ENCODE measurements around the gene CMTM5. TPM values are rescaled to one million over a fixed set of nuclear protein-coding genes. Genes with fewer than 3 reads are reported as not detected.

CMTM5 gene
- total RNA-seq, 1 donor from 2014 or later = not detected

DNA sequence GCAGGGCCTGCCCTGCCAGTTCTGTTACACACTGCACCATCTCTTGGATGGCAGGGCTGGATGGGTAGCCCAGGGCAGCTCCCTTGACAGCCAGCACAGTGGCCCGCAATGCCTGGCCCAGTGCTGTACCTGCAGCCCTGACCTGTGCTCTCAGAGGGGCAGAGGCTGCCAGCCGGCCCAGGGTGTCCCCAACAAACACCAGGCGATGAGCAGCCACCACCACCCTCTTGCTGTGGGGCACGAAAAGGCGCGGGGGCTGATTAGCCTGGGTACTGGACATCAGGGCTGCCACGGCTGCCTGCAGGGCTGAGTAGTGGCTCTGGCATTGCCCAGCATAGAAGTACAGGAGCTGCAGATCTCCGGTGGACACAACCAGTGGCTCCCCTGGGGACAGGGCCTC is 19.6 kb upstream of the CMTM5 start:
- no peak for DNase-seq (ENCODE audit: extremely low read depth, low read depth, low spot score)

DNA sequence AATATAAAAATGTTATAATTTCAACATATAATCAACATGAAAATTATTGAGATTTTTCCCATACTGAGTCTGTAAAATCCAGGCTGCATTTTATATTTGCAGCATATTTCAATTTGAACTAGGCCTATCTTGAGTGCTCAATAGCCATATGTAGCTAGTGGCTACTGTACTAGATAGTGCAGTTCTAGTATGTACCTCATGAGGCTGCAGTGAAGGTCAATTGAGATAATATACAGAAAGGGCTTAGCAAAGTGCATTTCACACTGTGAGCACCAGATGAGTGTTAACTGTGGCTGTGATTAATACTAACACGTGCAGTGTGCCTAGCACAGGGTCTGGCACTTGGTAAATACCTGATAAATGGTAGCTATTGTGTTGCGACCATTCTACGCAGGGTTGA is 18.8 kb upstream of the CMTM5 start:
- no peak for DNase-seq (ENCODE audit: extremely low read depth, low read depth, low spot score)

DNA sequence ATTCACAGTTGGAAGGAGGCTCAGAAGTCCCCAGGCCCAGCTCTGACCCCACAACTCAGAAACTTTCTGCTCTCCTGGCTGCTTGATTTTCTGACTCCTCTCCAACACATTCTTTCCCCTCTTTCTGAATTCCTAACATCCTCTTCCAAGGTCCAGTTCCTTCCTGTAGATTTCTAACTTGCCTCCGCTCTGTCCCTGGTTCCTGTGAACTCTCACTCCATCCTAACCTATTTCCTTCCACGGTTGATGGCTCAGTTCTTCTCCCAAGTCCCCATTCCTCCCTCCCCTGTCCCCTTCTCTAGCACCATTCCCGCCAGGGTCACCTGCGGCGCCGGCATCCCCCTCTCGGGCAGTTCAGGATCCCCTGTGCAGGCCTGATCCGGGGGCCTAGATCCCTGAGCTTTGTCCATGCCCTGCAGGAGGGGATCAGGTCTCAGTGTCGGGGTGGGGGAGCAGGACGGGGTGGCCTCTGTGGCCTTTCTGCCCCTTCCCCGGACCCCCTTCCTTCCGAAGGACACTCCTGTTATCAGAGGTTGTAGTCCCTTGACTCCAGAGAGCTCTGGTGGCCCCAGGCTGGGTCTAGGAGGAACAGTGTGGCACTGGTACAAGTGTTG is 18.2 kb upstream of the CMTM5 start:
- no peak for DNase-seq (ENCODE audit: extremely low read depth, low read depth, low spot score)

DNA sequence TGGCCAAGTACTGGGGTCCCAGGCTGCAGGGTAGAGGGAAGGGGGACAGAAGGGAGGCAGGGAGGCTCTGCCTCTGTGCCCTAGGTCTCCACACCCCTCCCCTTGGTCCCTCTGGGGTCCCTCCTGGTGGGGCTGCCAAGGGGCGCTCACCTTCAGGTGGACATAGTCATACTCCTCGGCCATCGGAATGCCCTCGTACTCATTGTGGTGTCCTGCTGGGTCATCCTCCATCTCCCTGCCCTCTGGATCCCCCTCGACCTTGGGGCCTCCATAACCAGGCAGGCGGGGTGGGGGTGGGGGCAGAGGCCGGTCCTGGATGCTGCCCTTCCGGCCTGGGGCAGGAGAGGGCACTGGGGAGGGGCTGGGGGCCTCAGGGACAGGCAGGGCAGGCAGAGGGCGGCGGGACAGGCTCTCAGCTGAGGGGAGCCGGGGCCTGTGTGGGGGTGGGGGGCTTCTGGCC is 17.6 kb upstream of the CMTM5 start:
- DNase-seq (ENCODE audit: extremely low read depth, low read depth, low spot score) = no peak

DNA sequence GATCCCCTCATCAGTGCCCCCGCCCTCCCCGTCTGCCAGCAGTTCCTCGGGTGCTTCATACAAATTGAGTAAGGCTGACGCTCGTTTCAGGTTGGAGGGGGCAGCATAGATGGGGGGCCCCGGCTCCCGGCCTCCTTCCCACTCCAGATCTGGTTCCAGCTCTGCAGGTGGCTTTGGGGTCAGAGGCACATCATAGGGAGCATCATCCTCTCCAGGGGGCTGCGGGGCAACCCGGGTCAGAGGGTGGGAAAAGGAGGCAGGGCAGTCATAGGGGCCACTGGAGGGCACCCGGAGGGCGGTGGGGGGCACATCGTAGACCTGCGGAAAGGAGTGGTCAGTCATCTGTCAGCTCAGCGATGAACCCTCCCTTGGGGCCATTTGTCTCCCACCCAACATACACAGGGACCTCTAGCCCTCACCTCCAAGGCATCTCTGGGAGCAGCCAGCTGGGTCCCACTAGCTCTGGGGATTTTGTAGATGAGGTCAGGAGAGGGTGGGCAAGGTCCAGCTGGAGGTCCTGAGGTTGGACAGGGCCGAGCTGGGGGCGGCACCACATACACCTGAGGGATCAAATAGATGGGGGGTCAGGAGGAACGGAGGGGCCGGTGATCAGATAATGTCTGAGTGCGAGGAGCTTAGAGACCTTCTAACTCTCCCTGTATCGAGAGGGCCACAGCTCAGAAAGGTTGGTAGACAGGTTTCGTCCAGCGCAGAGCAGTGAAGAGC is 17.0 kb upstream of the CMTM5 start:
- no peak for DNase-seq (ENCODE audit: extremely low read depth, low read depth, low spot score)

DNA sequence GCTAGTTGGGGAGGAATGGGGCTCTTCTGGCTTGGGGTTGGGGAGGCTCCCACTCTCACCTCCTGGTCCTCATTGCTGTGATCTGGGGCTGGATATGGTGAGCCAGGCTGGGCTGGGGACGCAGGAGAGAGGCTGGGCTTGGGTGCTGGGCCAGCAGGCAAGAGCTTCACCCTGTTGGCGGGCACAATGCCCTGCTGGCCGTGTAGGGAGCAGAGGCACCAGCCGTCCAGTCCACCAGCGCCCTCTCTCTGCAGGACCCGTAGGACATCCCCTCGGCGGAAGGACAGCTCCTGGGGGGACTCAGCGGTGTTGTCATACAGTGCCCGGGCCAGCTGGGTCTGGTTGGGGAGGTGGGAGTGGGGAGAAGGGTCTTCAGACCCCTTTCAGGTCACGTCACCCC is 16.4 kb upstream of the CMTM5 start:
- no peak for DNase-seq (ENCODE audit: extremely low read depth, low read depth, low spot score)

DNA sequence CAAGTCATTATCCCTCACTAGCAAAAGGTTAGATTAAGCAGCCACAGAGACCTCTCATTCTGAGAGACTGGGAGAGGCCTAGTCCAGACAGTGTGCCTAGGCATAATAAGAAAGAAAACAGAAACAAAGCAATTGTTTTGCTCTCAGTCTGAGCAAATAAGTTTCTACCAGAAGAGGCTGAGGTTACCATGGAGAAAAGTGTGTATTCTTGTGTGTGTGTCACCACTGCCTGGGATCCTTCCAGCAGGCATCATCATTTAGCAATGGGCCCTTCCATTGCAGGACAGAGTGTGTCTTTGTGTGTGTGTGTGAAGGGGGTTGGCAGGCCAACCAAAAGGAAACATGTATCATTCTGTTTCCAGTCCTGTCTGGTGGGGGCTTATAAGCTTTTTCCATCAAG is 15.5 kb upstream of the CMTM5 start:
- no peak for DNase-seq (ENCODE audit: extremely low read depth, low read depth, low spot score)

DNA sequence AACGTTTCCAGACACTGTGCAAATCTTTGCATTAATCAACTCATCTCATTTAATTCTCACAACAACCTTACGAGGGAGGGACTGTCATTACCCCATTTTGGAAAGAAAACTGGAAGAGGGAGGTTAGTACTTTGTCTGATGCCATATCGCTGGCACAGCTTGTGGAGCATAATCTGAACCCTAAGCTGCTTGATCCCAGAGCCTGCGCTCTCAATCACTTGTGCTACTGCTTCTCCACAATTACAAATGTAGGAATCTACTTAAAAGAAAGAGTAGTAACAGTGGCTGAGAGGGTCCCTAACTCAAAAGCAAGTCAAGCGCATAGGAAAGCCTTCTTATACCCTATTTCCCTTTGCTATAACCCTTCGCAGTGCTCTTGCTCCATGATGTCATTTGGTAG is 15.1 kb upstream of the CMTM5 start:
- DNase-seq (ENCODE audit: extremely low read depth, low read depth, low spot score) = no peak

DNA sequence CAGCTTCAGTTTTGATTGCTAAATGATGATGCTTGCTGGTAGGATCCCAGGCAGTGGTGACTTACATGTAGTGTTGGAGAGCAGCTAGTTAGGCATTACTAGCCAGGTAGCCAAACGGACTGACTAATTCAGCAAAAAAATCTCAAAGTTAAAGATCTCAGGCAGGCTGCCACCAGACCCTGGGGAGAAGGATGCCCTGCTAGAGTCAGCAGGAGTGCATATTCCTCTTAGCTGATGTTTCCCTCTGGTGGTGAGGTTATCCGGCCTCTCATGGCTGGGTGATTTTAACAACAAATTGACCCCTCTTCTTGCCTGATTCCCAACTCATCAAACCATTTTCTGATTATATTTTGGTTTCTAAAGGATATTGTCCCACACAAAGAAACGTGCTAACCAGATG is 14.6 kb upstream of the CMTM5 start:
- DNase-seq (ENCODE audit: extremely low read depth, low read depth, low spot score) = no peak

DNA sequence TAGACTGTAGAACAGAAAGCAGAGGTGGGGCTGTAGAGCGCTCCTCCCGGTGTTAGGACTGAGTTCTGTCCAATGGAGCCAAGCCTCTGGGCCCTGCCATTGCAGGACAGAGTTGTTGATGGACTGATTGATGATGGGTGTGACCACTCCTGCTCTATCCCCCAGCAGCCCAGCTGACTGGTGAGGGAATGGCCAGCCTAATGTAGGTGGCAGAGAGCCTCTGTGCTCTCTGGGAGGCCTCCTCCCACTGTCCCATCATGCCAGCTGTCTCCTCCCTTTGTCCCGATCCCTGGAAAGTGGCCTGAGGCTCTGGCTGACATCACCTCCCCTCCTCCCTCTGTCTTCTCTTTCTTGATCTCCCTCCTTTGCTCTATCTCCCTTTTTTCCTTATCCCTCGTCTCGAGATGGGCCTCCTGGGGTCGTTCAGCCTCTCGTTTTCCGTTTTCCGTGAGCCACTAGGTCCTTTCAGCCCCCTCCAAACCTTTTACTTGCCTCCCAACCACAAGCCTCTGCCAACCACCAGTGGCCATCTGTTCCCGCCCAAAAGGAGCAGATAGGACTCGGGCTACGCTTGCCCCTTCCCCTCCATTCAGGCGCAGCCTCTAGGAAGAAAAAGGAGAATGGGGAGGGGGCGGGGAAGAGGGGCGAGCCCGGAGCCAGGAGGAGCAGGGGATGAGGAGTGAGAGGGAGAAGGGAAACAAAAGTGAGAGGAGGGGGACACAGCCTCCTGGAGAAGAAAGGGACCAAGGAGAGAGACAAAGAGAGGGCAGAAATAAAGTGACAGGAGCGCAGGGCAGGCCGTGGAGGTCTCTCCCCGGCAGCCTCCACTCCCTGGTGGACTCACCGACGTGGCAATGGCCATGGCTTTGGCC is 12.4 kb upstream of the CMTM5 start:
- DNase-seq (ENCODE audit: extremely low read depth, low read depth, low spot score) = no peak

DNA sequence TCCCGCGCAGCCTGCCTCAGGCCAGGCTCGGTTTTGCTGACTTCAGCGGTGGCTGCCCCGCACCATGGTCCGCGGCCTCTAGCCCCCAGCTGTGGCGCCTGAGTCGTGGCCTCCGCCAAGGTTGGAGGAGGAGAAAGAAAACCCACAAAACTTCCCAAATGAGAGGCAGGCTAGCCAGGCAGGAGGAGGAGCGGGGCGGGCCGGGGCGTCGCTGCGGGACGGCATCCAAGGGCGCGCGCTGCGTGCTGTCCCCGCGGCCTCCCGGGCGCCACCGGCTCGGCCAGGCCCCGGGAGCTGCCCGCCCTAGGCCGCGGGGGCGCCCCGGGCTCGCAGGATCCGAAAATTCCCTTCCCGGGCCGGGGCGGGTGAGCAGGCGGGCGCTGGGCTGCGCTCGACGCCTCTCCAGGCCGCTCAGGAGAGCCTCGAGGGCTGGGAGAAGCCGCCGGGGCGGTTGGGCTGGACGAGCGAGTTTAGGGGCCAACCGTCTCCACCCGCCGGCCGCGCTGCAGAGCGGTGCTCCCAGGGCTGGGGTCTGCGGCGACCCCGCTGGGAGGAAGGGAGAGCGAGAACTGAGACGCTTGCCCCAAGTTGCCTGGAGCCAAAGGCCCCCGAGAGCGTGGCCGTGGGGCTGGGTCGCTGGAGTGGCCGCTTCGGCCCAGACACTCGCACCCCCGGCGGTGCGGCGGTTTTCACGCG is 11.7 kb upstream of the CMTM5 start, which contains the start of gene EFS:
Gene EFS, minus strand, starts transcription at position 137 of the 696 bp plus-strand sequence. CDS start 147 bp downstream, outside the sequence.
- DNase-seq (ENCODE audit: extremely low read depth, low read depth, low spot score) = no peak

DNA sequence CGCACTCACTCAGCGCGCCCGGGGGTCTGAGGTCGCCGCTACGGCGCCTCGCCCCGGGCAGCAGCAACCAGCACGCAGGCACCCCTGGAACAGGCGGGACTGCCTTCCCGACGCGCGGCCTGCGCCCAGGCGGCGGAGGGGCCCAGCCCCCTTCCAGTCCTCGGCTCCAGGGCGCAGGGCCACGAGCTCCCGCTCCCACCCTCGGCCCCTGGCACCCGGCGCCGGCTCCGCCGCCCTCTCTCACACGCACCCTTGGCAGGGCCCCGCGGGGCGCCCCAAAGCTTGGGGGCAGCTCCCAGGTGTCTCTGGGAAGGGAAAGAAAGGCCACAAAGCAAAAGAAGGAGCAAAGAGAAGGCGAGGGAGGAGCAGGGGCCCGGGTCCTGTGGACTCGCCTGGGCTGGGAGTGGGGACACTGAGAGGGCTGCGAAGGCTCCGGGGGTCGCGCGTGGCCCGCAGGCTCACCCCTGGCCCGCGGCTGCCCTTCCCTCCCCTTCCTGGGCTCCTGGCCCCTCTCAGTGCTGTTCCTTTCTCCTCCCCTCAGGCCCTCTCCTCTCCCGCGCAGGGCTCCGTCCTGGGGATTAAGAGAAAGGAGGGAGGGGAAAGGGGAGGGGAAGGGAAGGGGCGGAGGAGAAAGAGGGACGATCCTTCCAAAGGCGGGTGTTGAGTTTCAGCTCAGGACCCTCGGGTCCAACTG is 11.0 kb upstream of the CMTM5 start:
- DNase-seq (ENCODE audit: extremely low read depth, low read depth, low spot score) = no peak

DNA sequence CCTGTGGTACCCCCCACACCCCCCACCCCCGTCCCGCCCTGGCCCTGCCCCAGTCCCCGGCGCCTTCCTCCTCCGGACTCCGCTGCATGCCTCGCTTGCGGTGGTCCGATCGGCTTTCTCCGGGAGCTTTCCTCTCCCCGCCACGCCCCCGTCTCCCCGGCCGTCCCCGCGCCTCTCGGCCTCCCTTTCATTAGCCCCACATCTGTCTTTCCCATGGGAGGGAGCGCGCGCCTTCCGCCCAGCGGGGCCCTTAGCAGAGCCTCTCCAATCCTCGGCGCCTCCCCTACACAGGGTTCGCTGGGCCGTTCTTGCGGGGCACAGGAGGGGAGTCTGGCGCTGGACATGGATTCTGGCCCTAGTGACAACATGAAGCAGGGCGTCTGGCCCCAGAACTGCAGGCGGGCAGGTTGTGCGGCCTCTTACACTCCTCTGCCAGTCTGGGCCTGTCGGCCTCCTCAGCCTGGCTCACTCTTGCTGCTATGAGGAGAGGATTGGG is 10.4 kb upstream of the CMTM5 start:
- DNase-seq (ENCODE audit: extremely low read depth, low read depth, low spot score) = no peak

DNA sequence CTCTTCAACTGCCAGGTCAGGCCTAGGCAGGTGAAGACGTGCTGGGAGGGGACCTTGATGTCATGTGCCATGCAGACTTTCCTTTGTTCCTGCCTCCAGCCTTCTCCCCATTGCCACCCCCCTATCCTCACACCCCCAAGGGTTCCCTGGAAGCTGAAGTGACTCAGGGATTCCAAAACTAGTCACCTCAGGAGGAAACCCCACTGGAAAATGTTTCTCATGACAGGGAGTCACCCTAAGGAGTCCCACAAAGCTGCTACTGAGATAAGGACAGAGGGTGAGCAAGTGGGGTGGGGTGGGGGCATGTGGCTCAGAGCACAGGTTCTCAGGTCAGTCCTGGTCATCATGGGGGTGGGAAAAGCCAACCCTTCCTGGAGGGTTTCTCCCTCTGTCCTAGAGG is 6.6 kb upstream of the CMTM5 start:
- DNase-seq (ENCODE audit: extremely low read depth, low read depth, low spot score) = no peak

DNA sequence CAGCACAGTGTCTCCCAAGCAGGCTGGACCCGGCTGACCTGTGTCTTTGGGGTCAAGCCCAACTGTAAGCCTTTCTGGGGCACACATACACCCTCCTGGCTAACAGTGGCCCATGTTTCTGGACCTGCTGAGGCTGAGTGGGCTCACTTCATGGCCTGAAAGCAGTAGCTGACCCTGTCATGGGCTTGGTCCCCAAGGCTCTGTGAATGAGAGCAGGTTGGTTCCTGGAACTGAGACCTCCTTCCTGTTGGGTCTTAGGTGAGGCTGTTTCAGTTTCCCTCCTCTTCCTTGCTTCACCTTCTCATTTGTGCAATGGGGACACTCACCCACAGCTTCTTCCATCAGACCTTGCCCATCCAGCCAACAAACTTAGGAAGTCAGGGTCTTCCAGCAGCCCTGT is 5.0 kb upstream of the CMTM5 start:
- no peak for DNase-seq (ENCODE audit: extremely low read depth, low read depth, low spot score)

DNA sequence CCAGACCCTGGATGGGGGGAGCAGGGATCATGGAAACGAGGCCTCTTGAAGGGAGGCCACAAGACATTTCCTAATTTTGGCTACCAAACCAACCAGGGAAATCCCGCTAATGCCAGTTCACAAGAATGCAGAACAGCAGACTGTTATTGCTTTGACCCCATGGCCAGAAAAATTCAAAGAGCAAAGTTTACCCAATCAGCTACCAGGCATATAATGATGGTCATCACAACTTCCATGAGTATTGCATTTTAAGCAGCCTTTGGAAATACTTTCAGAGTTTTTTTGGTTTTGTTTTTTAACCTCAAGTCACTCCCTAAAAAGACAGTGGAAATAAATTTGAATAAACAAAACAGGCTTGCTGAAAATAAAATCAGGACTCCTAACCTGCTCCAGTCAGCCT is 4.3 kb upstream of the CMTM5 start, which contains the start of gene IL25:
Gene IL25, plus strand, starts transcription at position 301 of the 400 bp plus-strand sequence.
- DNase-seq (ENCODE audit: extremely low read depth, low read depth, low spot score) = no peak

DNA sequence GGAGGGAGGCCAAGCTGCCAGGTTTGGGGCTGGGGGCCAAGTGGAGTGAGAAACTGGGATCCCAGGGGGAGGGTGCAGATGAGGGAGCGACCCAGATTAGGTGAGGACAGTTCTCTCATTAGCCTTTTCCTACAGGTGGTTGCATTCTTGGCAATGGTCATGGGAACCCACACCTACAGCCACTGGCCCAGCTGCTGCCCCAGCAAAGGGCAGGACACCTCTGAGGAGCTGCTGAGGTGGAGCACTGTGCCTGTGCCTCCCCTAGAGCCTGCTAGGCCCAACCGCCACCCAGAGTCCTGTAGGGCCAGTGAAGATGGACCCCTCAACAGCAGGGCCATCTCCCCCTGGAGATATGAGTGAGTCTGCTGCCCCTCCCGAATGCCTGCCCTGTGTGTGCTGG is 3.8 kb upstream of the CMTM5 start:
- DNase-seq (ENCODE audit: extremely low read depth, low read depth, low spot score) = no peak

DNA sequence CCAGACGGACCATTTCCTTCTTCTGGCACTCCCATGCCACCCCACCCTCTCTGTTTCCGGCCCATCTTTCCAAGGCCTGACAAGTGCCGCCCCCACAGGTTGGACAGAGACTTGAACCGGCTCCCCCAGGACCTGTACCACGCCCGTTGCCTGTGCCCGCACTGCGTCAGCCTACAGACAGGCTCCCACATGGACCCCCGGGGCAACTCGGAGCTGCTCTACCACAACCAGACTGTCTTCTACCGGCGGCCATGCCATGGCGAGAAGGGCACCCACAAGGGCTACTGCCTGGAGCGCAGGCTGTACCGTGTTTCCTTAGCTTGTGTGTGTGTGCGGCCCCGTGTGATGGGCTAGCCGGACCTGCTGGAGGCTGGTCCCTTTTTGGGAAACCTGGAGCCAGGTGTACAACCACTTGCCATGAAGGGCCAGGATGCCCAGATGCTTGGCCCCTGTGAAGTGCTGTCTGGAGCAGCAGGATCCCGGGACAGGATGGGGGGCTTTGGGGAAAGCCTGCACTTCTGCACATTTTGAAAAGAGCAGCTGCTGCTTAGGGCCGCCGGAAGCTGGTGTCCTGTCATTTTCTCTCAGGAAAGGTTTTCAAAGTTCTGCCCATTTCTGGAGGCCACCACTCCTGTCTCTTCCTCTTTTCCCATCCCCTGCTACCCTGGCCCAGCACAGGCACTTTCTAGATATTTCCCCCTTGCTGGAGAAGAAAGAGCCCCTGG is 1.2 kb upstream of the CMTM5 start:
- no peak for DNase-seq (ENCODE audit: extremely low read depth, low read depth, low spot score)

DNA sequence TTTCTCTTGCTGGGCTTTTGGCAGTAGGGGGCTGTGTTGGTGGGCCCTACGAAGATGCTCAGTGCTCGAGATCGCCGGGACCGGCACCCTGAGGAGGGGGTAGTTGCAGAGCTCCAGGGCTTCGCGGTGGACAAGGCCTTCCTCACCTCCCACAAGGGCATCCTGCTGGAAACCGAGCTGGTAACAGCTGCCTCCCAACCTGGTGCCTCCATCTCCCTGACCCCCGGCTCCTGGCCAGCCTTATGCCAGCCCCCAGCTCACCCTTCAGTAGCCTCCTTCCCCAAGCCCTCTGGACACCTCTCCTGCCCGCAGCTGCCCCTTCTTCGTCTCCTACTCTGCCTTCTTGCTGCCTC is 328 bp downstream of the CMTM5 start:
- DNase-seq (ENCODE audit: extremely low read depth, low read depth, low spot score) = no peak

All from glomerular endothelial cell (primary cell).